Stimulated activated naive CD8-positive, alpha-beta T cell treated with anti-CD3 and anti-CD28 coated beads, Interleukin-15, amount 100 ng/mL, for 72 hours (primary cell): ENCODE measurements around the gene HIRIP3.

Experiments used
- ATAC-seq: fragments of 150-1000 bp; cut with Tn5 transposase; 2 replicates; pipeline ENCODE4 v1.10.0; 2021; ENCODE audit warnings: mild to moderate bottlenecking, moderate library complexity
- DNase-seq, 2 donors: peaks; one replicate each; pipeline ENCODE4 v3.0.0; 2021 to 2022
- H3K27ac Mint-ChIP-seq, 2 donors: one replicate each; pipeline ENCODE4 v1.8.0; 2022; ENCODE audit warnings: mild to moderate bottlenecking in 2 of 2, mixed read lengths in 2 of 2, moderate library complexity in 2 of 2
- H3K27me3 Mint-ChIP-seq: one replicate; pipeline ENCODE4 v1.8.0; 2022; ENCODE audit warnings: mixed read lengths
- H3K4me1 Mint-ChIP-seq: one replicate; pipeline ENCODE4 v1.8.0; 2022; ENCODE audit warnings: mild to moderate bottlenecking, mixed read lengths
- H3K4me3 Mint-ChIP-seq, 2 donors: one replicate each; pipeline ENCODE4 v1.8.0; 2022; ENCODE audit warnings: mild to moderate bottlenecking in 2 of 2, mixed read lengths in 2 of 2, moderate library complexity in 1 of 2
- H3K9me3 Mint-ChIP-seq, 2 donors: one replicate each; pipeline ENCODE4 v1.8.0; 2022; ENCODE audit warnings: mixed read lengths in 2 of 2

HIRIP3 gene

DNA sequence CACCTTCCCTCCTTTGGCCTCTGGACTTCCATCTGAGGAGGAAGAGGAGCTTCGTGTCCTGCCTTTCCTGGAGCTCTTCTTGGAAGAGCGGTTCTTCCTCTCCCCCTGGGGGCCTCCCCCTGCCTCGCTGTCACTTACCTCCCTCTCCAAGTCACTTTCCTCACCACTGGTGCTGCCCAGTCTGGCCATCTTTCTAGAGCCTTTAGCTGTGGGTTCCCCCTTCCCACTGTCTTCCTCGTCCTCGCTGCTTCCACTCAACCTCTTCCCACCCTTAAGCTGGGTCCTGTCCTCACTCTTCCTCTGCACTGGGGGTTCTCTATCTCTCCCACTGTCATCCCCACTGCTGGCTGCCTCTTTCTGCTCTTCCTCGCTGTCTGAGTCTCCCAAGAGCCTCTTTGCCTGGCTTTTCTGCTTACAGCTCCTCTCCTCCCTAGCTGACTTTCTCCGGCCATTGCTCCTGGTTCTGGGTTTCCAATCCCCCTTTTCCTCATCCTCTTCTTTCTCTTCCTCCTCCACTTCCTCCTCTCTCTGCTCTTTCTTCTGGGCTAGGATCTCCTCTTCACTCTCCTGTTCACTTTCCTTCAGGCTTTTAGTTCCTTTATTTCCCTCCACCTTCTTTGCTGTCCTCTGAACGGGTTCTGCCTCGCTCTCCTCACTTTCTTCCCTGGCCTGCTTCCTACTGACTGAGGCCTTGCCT is 1.4 kb downstream of the HIRIP3 start:
- ATAC-seq (no peak), DNase-seq (no peak)
- Mint-ChIP-seq H3K27ac (peak overlapping the region in 1 of 2 donors; percentile 70), H3K4me1 (peaks cover 45% of the 10 kb centered on the region), H3K4me3 (peak overlapping the region; percentile 98 to 100), H3K9me3 (no peaks in the 10 kb centered on the region), H3K27me3 (no peaks in the 10 kb centered on the region)

DNA sequence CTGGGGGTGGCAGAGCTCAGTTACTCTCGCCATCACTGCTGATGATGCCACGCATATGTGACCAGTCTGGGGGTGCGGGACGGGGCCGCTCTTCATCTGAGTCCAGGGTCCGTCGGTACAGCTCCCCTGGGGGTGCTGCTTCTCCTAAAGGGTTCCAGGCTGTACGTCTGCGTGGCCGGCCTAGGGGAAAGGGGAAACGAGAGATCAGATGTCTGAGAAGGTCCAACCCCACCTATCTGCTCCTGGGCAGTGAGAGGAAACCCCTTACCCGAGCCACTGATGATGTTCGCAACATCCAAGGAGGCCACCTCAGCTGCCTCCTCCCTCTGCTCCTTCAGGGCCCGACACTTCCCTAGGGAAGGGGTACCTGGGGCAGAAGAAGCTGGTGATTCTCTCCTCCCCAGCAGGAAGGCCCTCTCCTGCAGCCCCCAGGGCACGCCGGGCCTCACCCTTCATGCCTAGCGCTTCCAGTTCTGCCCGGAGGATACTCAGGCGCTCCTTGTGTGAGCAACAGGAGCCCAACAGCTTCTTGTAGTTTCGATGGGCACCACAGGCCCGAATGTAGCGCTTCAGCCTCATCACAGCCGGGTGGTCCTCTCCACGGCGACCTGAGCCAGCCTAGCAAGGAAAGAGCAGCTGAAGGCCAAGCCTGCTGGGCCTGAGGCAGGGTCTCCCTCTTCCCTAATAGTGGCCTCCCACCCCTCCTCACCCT is 2.1 kb downstream of the HIRIP3 start:
- no peaks in the 10 kb centered on the region for H3K27me3 Mint-ChIP-seq
- no peaks in the 10 kb centered on the region for H3K9me3 Mint-ChIP-seq
- peaks cover 45% of the 10 kb centered on the region for H3K4me1 Mint-ChIP-seq
- no peak for ATAC-seq
- peak overlapping the region in 1 of 2 donors; percentile 98 for H3K4me3 Mint-ChIP-seq
- peak overlapping the region in 1 of 2 donors; percentile 56 for H3K27ac Mint-ChIP-seq
- no peak for DNase-seq

DNA sequence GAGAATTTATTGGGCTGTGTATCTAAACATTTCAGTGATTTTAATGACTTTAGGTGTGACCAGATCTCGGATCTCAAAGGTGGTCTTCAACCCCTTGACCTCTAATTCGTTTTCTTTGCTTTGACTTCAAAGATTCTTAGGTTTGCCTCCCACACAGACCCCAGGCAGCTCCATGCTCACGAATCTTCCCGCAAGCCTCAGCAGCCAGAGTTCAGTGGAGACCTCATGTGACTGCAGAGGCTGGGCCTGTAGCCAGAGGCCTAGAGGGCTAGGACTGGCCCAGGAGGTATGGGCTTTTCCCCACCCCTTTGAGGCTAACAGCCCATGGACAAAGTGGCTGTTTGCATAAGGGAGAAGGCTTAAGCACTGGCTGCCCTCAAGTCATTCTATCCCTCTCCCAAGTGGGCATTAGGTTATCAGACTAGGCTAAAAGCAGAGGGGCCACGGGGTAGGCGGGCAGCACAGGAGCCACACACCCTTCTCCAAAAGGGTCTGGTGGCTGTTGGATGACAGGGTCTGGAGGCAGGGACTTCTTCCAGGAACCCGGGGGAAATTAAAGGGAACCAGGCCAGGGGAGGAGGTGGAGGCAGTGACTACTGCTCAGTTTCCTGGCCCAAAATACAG is 3.0 kb downstream of the HIRIP3 start:
- no peaks in the 10 kb centered on the region for H3K9me3 Mint-ChIP-seq
- peaks cover 39% of the 10 kb centered on the region for H3K4me1 Mint-ChIP-seq
- no peak for ATAC-seq
- no peak overlapping the region for H3K4me3 Mint-ChIP-seq
- H3K27ac Mint-ChIP-seq: peak overlapping the region in 1 of 2 donors; percentile 82
- no peak for DNase-seq
- no peaks in the 10 kb centered on the region for H3K27me3 Mint-ChIP-seq

DNA sequence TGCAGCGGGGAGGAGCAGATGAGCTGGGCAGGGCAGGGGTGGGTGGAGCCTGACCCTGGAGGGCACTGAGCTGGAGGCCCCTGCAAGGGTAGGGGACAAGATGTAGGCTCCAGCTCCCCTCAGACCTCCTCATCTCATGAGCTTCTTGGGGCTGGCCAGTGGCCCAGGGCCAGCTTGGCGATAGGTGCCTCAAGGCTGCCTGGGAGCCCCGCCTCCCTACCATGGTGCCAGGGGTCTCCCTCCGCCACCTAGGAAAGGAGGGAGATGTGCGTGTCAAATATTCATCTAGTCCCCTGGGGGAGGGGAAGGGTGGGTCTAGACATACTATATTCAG is 3.9 kb downstream of the HIRIP3 start:
- ATAC-seq (no peak), DNase-seq (no peak)
- peaks cover 32% of the 10 kb centered on the region for H3K4me1 Mint-ChIP-seq
- no peak overlapping the region for H3K4me3 Mint-ChIP-seq
- no peaks in the 10 kb centered on the region for H3K27me3 Mint-ChIP-seq
- no peaks in the 10 kb centered on the region for H3K9me3 Mint-ChIP-seq
- H3K27ac Mint-ChIP-seq: peak overlapping the region in 1 of 2 donors; percentile 78

DNA sequence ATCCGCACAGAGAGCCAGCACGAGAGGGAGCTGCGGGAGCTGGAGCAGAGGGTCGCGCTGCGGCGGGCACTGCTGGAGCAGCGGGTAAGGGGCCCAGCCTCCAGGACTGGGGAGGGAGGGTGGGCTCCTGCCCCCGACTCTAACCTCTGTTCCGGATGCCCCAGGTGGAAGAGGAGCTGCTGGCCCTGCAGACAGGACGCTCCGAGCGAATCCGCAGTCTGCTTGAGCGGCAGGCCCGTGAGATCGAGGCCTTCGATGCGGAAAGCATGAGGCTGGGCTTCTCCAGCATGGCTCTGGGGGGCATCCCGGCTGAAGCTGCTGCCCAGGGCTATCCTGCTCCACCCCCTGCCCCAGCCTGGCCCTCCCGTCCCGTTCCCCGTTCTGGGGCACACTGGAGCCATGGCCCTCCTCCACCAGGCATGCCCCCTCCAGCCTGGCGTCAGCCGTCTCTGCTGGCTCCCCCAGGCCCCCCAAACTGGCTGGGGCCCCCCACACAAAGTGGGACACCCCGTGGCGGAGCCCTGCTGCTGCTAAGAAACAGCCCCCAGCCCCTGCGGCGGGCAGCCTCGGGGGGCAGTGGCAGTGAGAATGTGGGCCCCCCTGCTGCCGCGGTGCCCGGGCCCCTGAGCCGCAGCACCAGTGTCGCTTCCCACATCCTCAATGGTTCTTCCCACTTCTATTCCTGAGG is 4.4 kb downstream of the HIRIP3 start:
- no peaks in the 10 kb centered on the region for H3K27me3 Mint-ChIP-seq
- peaks cover 28% of the 10 kb centered on the region for H3K4me1 Mint-ChIP-seq
- ATAC-seq (no peak), DNase-seq (no peak)
- H3K4me3 Mint-ChIP-seq: no peak overlapping the region
- H3K9me3 Mint-ChIP-seq: no peaks in the 10 kb centered on the region
- no peak overlapping the region for H3K27ac Mint-ChIP-seq

DNA sequence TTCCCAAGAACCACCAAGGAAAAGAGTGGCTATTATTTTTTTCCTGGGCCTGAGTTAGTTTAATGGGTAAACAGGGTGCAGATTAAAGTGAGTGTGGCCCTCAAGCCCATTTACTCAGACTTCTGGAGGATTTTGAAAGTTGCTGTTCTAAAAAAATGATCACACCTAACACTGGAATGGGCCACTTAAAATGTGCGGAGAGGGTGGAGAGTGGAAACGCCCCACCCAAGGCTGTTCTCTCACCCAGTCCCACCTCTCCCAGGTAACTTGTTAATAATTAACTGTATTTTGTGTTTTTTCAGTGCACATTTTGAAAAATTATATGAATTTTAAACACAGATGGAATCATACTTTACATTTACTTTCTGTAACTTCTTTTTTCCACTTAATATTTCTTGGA is 5.4 kb downstream of the HIRIP3 start:
- no peak for DNase-seq
- Mint-ChIP-seq H3K27ac (no peak overlapping the region), H3K9me3 (no peaks in the 10 kb centered on the region), H3K4me1 (peaks cover 20% of the 10 kb centered on the region), H3K4me3 (no peak overlapping the region), H3K27me3 (no peaks in the 10 kb centered on the region)
- no peak for ATAC-seq

- H3K27me3 Mint-ChIP-seq: no peaks in the 10 kb centered on the region
- H3K4me1 Mint-ChIP-seq: peaks cover 13% of the 10 kb centered on the region
- DNase-seq (no peak), ATAC-seq (no peak)
- H3K4me3 Mint-ChIP-seq: no peak overlapping the region
- H3K27ac Mint-ChIP-seq: no peak overlapping the region
- no peaks in the 10 kb centered on the region for H3K9me3 Mint-ChIP-seq
Observed at GRCh38 chr16:29989111-29989858, 6.1 kb downstream of the HIRIP3 start.

DNA sequence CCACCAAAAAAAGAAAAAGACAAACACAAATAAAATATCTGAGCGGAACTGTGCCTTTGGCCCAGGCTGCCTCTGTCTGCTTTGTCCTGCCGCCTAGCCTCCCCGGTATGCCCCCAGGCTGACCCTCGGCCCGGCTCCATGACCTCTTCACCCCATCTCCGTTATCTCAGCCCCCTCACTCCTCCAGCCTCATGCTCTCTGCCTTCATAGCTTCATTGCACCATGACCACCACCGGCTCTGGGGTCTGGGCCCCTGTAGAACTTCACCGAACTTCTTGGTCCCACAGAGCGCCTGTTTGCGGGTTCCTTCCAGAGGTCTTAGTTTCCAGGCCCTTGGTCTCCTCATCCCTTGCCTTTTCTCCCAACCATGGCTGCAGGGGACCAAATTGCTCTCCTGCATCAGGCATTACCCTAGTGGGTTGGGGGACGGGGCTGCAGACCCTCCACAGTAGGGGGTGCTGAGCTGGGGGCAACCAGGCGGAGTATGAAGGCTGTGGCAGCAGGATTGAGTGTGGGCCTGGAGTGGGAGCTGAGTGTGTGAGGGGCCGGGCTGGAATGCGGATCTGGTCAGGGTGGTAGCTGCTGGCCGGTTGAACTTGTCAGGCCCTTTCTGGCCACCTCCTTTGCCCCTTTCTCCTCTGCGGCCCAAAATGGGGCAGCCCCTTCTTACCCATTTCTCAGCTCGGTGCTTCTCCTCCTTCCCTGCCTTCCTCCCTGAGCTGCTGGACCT is 6.9 kb downstream of the HIRIP3 start:
- Mint-ChIP-seq H3K27me3 (no peaks in the 10 kb centered on the region), H3K4me3 (no peak overlapping the region), H3K4me1 (peaks cover 5% of the 10 kb centered on the region), H3K9me3 (no peaks in the 10 kb centered on the region), H3K27ac (no peak overlapping the region)
- DNase-seq (no peak), ATAC-seq (no peak)

DNA sequence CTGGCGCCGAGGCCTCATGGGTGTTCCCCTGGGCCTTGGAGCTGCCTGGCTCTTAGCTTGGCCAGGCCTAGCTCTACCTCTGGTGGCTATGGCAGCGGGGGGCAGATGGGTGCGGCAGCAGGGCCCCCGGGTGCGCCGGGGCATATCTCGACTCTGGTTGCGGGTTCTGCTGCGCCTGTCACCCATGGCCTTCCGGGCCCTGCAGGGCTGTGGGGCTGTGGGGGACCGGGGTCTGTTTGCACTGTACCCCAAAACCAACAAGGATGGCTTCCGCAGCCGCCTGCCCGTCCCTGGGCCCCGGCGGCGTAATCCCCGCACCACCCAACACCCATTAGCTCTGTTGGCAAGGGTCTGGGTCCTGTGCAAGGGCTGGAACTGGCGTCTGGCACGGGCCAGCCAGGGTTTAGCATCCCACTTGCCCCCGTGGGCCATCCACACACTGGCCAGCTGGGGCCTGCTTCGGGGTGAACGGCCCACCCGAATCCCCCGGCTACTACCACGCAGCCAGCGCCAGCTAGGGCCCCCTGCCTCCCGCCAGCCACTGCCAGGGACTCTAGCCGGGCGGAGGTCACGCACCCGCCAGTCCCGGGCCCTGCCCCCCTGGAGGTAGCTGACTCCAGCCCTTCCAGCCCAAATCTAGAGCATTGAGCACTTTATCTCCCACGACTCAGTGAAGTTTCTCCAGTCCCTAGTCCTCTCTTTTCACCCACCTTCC is 7.9 kb downstream of the HIRIP3 start:
- Mint-ChIP-seq H3K4me1 (peaks cover 1% of the 10 kb centered on the region), H3K27me3 (no peaks in the 10 kb centered on the region), H3K27ac (no peak overlapping the region), H3K9me3 (no peaks in the 10 kb centered on the region), H3K4me3 (no peak overlapping the region)
- DNase-seq (no peak), ATAC-seq (no peak)

- Mint-ChIP-seq H3K4me1 (no peaks in the 10 kb centered on the region), H3K9me3 (no peaks in the 10 kb centered on the region), H3K27me3 (no peaks in the 10 kb centered on the region), H3K27ac (peak overlapping the region; percentile 10 to 34), H3K4me3 (no peak overlapping the region)
- ATAC-seq: no peak
- no peak for DNase-seq
Observed at GRCh38 chr16:29986931-29987330, 8.5 kb downstream of the HIRIP3 start.

DNA sequence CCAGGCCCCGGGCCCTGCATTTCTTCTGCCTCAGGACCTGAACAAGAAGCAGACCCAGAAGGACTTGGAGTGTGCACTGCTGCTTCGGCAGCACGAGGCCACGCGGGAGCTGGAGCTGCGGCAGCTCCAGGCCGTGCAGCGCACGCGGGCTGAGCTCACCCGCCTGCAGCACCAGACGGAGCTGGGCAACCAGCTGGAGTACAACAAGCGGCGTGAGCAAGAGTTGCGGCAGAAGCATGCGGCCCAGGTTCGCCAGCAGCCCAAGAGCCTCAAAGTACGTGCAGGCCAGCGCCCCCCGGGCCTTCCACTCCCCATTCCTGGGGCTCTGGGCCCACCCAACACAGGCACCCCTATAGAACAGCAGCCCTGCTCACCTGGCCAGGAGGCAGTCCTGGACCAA is 9.2 kb downstream of the HIRIP3 start:
- Mint-ChIP-seq H3K27ac (peak overlapping the region in 1 of 2 donors; percentile 23), H3K4me3 (no peak overlapping the region), H3K27me3 (no peaks in the 10 kb centered on the region), H3K9me3 (no peaks in the 10 kb centered on the region), H3K4me1 (no peaks in the 10 kb centered on the region)
- DNase-seq: no peak
- no peak for ATAC-seq

GRCh38 chr16:29985271-29985811 is 10.1 kb downstream of the HIRIP3 start:
- H3K4me1 Mint-ChIP-seq: no peaks in the 10 kb centered on the region
- no peaks in the 10 kb centered on the region for H3K9me3 Mint-ChIP-seq
- no peak overlapping the region for H3K27ac Mint-ChIP-seq
- no peak for ATAC-seq
- H3K4me3 Mint-ChIP-seq: no peak overlapping the region
- no peaks in the 10 kb centered on the region for H3K27me3 Mint-ChIP-seq
- no peak for DNase-seq

GRCh38 chr16:29984764-29985147 is 10.7 kb downstream of the HIRIP3 start:
- Mint-ChIP-seq H3K9me3 (no peaks in the 10 kb centered on the region), H3K4me3 (no peak overlapping the region), H3K27me3 (no peaks in the 10 kb centered on the region), H3K4me1 (no peaks in the 10 kb centered on the region), H3K27ac (no peak overlapping the region)
- DNase-seq (no peak), ATAC-seq (no peak)

GRCh38 chr16:29984137-29984763 is 11.2 kb downstream of the HIRIP3 start:
- H3K4me1 Mint-ChIP-seq: no peaks in the 10 kb centered on the region
- H3K9me3 Mint-ChIP-seq: no peaks in the 10 kb centered on the region
- ATAC-seq (no peak), DNase-seq (no peak)
- no peaks in the 10 kb centered on the region for H3K27me3 Mint-ChIP-seq
- H3K27ac Mint-ChIP-seq: no peak overlapping the region
- no peak overlapping the region for H3K4me3 Mint-ChIP-seq
